Adrenal gland (tissue), 12 donors: ENCODE data around the gene PBX2. TPM values are rescaled to one million over a fixed set of nuclear protein-coding genes. Genes with fewer than 3 reads are reported as not detected.

Source experiments
- DNase-seq, 7 donors: peaks; one replicate each; pipeline ENCODE4 v3.0.0-alpha.2; 2019 to 2020
- H3K27ac ChIP-seq, 5 donors: fragments of 200-600 bp; sonication (generic) in 4 of 5; 1 replicate in 3 of 5; 2 replicates in 2 of 5; pipeline versions ENCODE4 v1.5.1 to v1.8.0; 2016 to 2020; ENCODE audit warnings: mild to moderate bottlenecking in 1 of 5
- H3K27me3 ChIP-seq: fragments of 200-600 bp; 2 replicates; pipeline ENCODE4 v1.8.0; 2021
- H3K36me3 ChIP-seq, 2 donors: fragments of 200-600 bp; replicated peaks in 1 of 2; 1 replicate in 1 of 2; 2 replicates in 1 of 2; pipeline versions ENCODE4 v1.5.1 to v1.8.0; 2018 to 2022
- H3K4me1 ChIP-seq, 2 donors: fragments of 200-600 bp; replicated peaks in 1 of 2; 1 replicate in 1 of 2; 2 replicates in 1 of 2; pipeline versions ENCODE4 v1.5.1 to v1.8.0; 2018 to 2021
- H3K4me3 ChIP-seq, 4 donors: fragments of 200-600 bp; sonication (generic) in 3 of 4; one replicate each; pipeline ENCODE4 v1.5.1; 2016 to 2018
- H3K9me3 ChIP-seq, 3 donors: fragments of 200-600 bp; sonication (generic) in 1 of 3; replicated peaks in 1 of 3; 1 replicate in 2 of 3; 2 replicates in 1 of 3; pipeline versions ENCODE4 v1.5.1 to v1.8.0; 2016 to 2021
- POLR2A ChIP-seq, 2 donors: fragments of 450-650 bp; IDR thresholded peaks; one replicate each; pipeline ENCODE4 v1.6.1; 2017; ENCODE audit warnings: antibody characterized with exemption in 2 of 2, mild to moderate bottlenecking in 2 of 2, moderate library complexity in 1 of 2
- WGBS, 4 donors: extraction: QIAGEN DNeasy Blood & Tissue Kit in 2 of 4; methylation state at CpG; one replicate each; pipeline versions ENCODE4 v1.1.5 to v1.1.7; 2013 to 2017; 5-methylcytosine and 5-hydroxymethylcytosine counted together
- intact Hi-C, 2 donors: fragments of 100-400 bp; cut with DNase I; formaldehyde crosslinking; loops; one replicate each; pipeline versions ENCODE4 v1.14.1 to v1.15.0; 2022 to 2023
- polyA plus RNA-seq, 3 donors: library from polyadenylated mRNA; stranded (reverse); fragments of 200-250 nt in 2 of 3; fragments of 350-450 nt in 1 of 3; fragmentation: Illumina TruSeq in 1 of 3; extraction: RNeasy Lipid Tissue Mini Kit (QIAGEN cat#74804) in 1 of 3; gene quantifications; one replicate each; pipeline ENCODE4 v1.2.3, GENCODE V29; 2013 to 2014
- total RNA-seq, 9 donors: library from RNA; depleted of rRNA in 4 of 9; stranded (reverse); fragments of >200 nt in 4 of 9; fragments of 120-200 nt in 1 of 9; fragmentation: NEBNext Ultra II Directional in 1 of 9; extraction: Animal tissue kit (Norgen Biotek cat#: 25700) in 1 of 9; gene quantifications; one replicate each; pipeline versions ENCODE4 v1.1.0 to v1.2.4, GENCODE V29; 2013 to 2023
- TF ChIP-seq, protein P1 (sequence below), 6 experiments: fragments of 450-650 bp in 4 of 6; fragments of 200-600 bp in 2 of 6; sonication (generic) in 1 of 6; IDR thresholded peaks; 1 replicate in 5 of 6; 2 replicates in 1 of 6; pipeline versions ENCODE4 v1.5.1 to v1.8.0; 2016 to 2021; ENCODE audit warnings: antibody characterized with exemption in 6 of 6, mild to moderate bottlenecking in 2 of 6, moderate library complexity in 1 of 6
- donor health status: healthy with polysubstance abuse.
- donor health status: Bipolar disorder and iron deficiency.
- donor health status: DM: yes; HTN: yes; CAD: no.
- donor health status: DM: no; HTN: no; CAD: no.
- donor health status: DM: no; HTN: no; CAD: no.
- donor health status: DM: yes; HTN: yes; CAD: no.

Gene PBX2
- total and polyA plus RNA-seq, 12 donors = 34.4 to 211 (median 61.3) TPM

GRCh38 chr6:32226434-32226833 is 36.4 kb upstream of the PBX2 start:
- TF ChIP-seq, protein P1, sequence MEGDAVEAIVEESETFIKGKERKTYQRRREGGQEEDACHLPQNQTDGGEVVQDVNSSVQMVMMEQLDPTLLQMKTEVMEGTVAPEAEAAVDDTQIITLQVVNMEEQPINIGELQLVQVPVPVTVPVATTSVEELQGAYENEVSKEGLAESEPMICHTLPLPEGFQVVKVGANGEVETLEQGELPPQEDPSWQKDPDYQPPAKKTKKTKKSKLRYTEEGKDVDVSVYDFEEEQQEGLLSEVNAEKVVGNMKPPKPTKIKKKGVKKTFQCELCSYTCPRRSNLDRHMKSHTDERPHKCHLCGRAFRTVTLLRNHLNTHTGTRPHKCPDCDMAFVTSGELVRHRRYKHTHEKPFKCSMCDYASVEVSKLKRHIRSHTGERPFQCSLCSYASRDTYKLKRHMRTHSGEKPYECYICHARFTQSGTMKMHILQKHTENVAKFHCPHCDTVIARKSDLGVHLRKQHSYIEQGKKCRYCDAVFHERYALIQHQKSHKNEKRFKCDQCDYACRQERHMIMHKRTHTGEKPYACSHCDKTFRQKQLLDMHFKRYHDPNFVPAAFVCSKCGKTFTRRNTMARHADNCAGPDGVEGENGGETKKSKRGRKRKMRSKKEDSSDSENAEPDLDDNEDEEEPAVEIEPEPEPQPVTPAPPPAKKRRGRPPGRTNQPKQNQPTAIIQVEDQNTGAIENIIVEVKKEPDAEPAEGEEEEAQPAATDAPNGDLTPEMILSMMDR (IDR thresholded peaks at IDR 0.05) = no peak
- no peak for TF ChIP-seq POLR2A (IDR thresholded peaks at IDR 0.05)
- H3K4me3 ChIP-seq = no peak overlapping the region
- H3K36me3 ChIP-seq = no peaks in the 10 kb centered on the region
- no peaks in the 10 kb centered on the region for H3K9me3 ChIP-seq
- H3K27ac ChIP-seq = no peak overlapping the region
- WGBS, 4 donors = 88 to 94% (median 93%) methylated on average over 7 of the region's 7 CpGs
- no peaks in the 10 kb centered on the region for H3K4me1 ChIP-seq
- intact Hi-C loops = no loop called here
- no peaks in the 10 kb centered on the region for H3K27me3 ChIP-seq
- DNase-seq = peak in 1 of 7 donors; percentile 9

GRCh38 chr6:32224696-32225095 is 34.7 kb upstream of the PBX2 start:
- Histone ChIP-seq H3K9me3 (no peaks in the 10 kb centered on the region), H3K27me3 (no peaks in the 10 kb centered on the region), H3K36me3 (no peaks in the 10 kb centered on the region), H3K4me3 (no peak overlapping the region), H3K4me1 (no peaks in the 10 kb centered on the region), H3K27ac (no peak overlapping the region)
- TF ChIP-seq, protein P1 (IDR thresholded peaks at IDR 0.05) = no peak
- no peak for TF ChIP-seq POLR2A (IDR thresholded peaks at IDR 0.05)
- 62 to 82% (median 66%) methylated on average over 2 of the region's 2 CpGs for WGBS, 4 donors
- DNase-seq = peak in 1 of 7 donors; percentile 3
- intact Hi-C loops = no loop called here

GRCh38 chr6:32223258-32224235 is 33.5 kb upstream of the PBX2 start, which contains the start of gene NOTCH4:
Gene NOTCH4, minus strand, starts transcription at chr6:32224067. Its CDS starts 139 bp downstream, at chr6:32223928.
- peak in 4 of 7 donors; percentile 32 to 65 (median 41) for DNase-seq
- no peaks in the 10 kb centered on the region for H3K4me1 ChIP-seq
- no peaks in the 10 kb centered on the region for H3K36me3 ChIP-seq
- H3K27ac ChIP-seq = peak within 1 kb of the TSS in 1 of 5 donors; percentile 75
- WGBS, 4 donors = 51 to 65% (median 59%) methylated on average over 18 to 20 of the region's 20 CpGs
- H3K9me3 ChIP-seq = no peaks in the 10 kb centered on the region
- intact Hi-C loops = no loop called here
- no peak for TF ChIP-seq POLR2A (IDR thresholded peaks at IDR 0.05)
- TF ChIP-seq, protein P1 (IDR thresholded peaks at IDR 0.05) = no peak
- H3K4me3 ChIP-seq = no peak within 1 kb of the TSS
- no peaks in the 10 kb centered on the region for H3K27me3 ChIP-seq

DNA sequence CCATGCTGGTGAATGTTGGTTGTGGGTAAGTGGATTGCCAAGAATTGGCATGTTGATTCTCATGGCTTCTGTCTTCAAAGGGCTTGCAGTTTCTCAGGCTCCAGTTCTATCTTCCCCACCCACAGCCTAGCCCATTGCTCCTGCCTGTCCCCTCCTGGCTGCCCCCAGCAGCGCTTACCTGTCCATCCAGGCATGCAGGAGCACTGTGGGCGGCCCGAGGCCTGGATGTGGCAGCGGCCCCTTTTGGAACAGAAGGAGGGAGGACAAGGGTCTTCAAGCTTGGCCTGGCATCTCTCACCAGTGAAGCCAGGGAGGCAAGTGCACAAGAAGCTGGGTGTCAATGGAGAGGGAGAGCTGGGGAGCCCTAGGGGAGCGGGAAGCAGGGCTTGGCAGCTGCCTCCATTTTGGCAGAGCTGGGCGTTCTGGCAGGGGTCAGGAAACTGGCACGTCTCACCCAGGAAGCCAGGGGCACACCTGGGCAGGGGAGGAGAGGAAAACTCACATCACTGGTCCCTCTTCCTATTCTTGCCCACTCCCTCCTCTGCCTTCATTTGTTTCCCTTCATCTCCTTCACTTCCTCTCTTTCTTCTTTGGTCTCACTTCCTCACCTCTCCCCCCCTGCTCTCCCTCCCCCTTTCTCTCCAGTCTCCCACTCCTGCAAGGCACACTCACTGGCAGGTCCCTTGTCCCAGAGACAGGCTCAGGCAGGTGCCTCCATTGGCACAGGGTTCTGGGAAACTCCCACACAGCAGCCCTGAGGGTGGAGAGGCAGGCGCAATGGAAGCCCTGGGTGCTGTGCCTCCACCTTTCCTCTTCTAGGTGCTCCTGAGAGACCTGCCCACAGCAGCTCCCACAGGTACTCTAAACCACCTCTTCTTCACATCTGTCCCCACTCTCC is 32.6 kb upstream of the PBX2 start:
- no peaks in the 10 kb centered on the region for H3K4me1 ChIP-seq
- no peaks in the 10 kb centered on the region for H3K36me3 ChIP-seq
- no peak overlapping the region for H3K4me3 ChIP-seq
- peak in 1 of 7 donors; percentile 45 for DNase-seq
- no peaks in the 10 kb centered on the region for H3K9me3 ChIP-seq
- intact Hi-C loops = no loop called here
- TF ChIP-seq, protein P1 (IDR thresholded peaks at IDR 0.05) = no peak
- no peak for TF ChIP-seq POLR2A (IDR thresholded peaks at IDR 0.05)
- WGBS, 4 donors = 66 to 87% (median 72%) methylated on average over 4 to 8 of the region's 8 CpGs
- no peaks in the 10 kb centered on the region for H3K27me3 ChIP-seq
- peak overlapping the region in 1 of 5 donors; percentile 75 for H3K27ac ChIP-seq
